GM12878 (cell line): ENCODE measurements around the gene SLC6A2. TPM values are rescaled to one million over a fixed set of nuclear protein-coding genes. Genes with fewer than 3 reads are reported as not detected.

Experiments
- ATAC-seq: fragments of 200-7000 bp; cut with Tn5 transposase; 3 replicates; pipeline ENCODE4 v1.9.1; 2020; ENCODE audit warnings: mild to moderate bottlenecking, moderate library complexity
- BruUV-seq: library from RNA; stranded (reverse); fragments of 400-500 nt; replicated peaks from 2 replicates; lab custom pipeline; 2021; lab: Mats Ljungman, UMichigan
- CTCF ChIA-PET: fragments of 300-600 bp; sonication (Branson Sonifier 250); formaldehyde crosslinking; extraction: SDS; loops from one replicate; lab custom pipeline; 2021; ENCODE audit warnings: inconsistent platforms; lab: Yijun Ruan, JAX
- POLR2A ChIA-PET: fragments of 350-600 bp; formaldehyde crosslinking; extraction: SDS; loops from one replicate; lab custom pipeline; 2021; ENCODE audit warnings: inconsistent platforms; lab: Charles Lee
- RAD21 ChIA-PET: fragments of 300-600 bp; sonication (Branson Sonifier 250); formaldehyde crosslinking; loops from one replicate; lab custom pipeline; 2023; ENCODE audit warnings: antibody characterized with exemption; ENCODE audit not compliant: unreplicated experiment; lab: Charles Lee
- SMC1A ChIA-PET: fragments of 300-600 bp; sonication (Branson Sonifier 250); formaldehyde crosslinking; loops from one replicate; lab custom pipeline; 2023; ENCODE audit not compliant: unreplicated experiment, uncharacterized antibody; lab: Charles Lee
- DNase-seq: peaks from one replicate; pipeline ENCODE4 v3.0.0-alpha.2; 2011; ENCODE audit warnings: low read depth, low spot score
- FAIRE-seq: peaks from 3 replicates; lab custom pipeline; 2011; peaks lifted over from hg19 to GRCh38; lab: Jason Lieb, UNC
- H2AFZ ChIP-seq: 2 replicates; pipeline ENCODE4 v1.6.0; 2011; ENCODE audit warnings: low read depth, low read length, control low read depth; ENCODE audit not compliant: control insufficient read depth
- H3K27ac ChIP-seq: 2 replicates; pipeline ENCODE4 v1.5.1; 2011; ENCODE audit warnings: control low read depth; ENCODE audit not compliant: control insufficient read depth, insufficient read depth
- H3K27me3 ChIP-seq, 2 experiments: replicated peaks in 1 of 2; 2 replicates each; pipeline versions ENCODE4 v1.6.0 to v1.6.1; 2011; ENCODE audit warnings: low read length in 1 of 2; ENCODE audit not compliant: control insufficient read depth in 2 of 2, insufficient read depth in 2 of 2
- H3K36me3 ChIP-seq, 2 experiments: 2 replicates each; pipeline ENCODE4 v1.5.1; 2011; ENCODE audit warnings: low read length in 1 of 2; ENCODE audit not compliant: control insufficient read depth in 2 of 2, insufficient read depth in 2 of 2
- H3K4me1 ChIP-seq: 2 replicates; pipeline ENCODE4 v1.6.1; 2011; ENCODE audit warnings: mild to moderate bottlenecking, low read length, moderate library complexity, mixed read lengths; ENCODE audit not compliant: control insufficient read depth, insufficient read depth
- H3K4me2 ChIP-seq: 2 replicates; pipeline ENCODE4 v1.6.0; 2011; ENCODE audit warnings: control low read depth; ENCODE audit not compliant: control insufficient read depth, insufficient read depth
- H3K4me3 ChIP-seq: fragments of 200-600 bp; sonication (generic); 2 replicates; pipeline ENCODE4 v1.5.1; 2016
- H3K79me2 ChIP-seq: 2 replicates; pipeline ENCODE4 v1.6.0; 2011; ENCODE audit warnings: low read length; ENCODE audit not compliant: control insufficient read depth, insufficient read depth
- H3K9ac ChIP-seq: 2 replicates; pipeline ENCODE4 v1.8.0; 2011; ENCODE audit warnings: low read length, control low read depth, mixed read lengths; ENCODE audit not compliant: control insufficient read depth, insufficient read depth
- H3K9me3 ChIP-seq: replicated peaks from 3 replicates; pipeline ENCODE4 v1.5.1; 2011; ENCODE audit warnings: mild to moderate bottlenecking, low read length; ENCODE audit not compliant: control insufficient read depth, insufficient read depth
- H4K20me1 ChIP-seq: 2 replicates; pipeline ENCODE4 v1.6.0; 2011; ENCODE audit not compliant: control insufficient read depth, insufficient read depth
- CHD1 ChIP-seq: IDR thresholded peaks from 2 replicates; pipeline ENCODE4 v1.6.1; 2012; ENCODE audit warnings: low read depth, low read length, improper control_type of control experiment
- CREM ChIP-seq: IDR thresholded peaks from 2 replicates; pipeline ENCODE4 v1.6.1; 2014; ENCODE audit warnings: antibody characterized with exemption, low read depth
- HCFC1 ChIP-seq: fragments of 150-350 bp; IDR thresholded peaks from 2 replicates; pipeline ENCODE4 v1.6.1; 2014; ENCODE audit warnings: low read length
- MTA3 ChIP-seq: IDR thresholded peaks from 2 replicates; pipeline ENCODE4 v1.6.1; 2012; ENCODE audit warnings: low read length, inconsistent platforms, borderline replicate concordance
- MXI1 ChIP-seq: fragments of 150-350 bp; IDR thresholded peaks from 2 replicates; pipeline ENCODE4 v1.6.1; 2011; ENCODE audit warnings: low read depth, mild to moderate bottlenecking, inconsistent platforms, low read length, improper control_type of control experiment
- PBX3 ChIP-seq: IDR thresholded peaks from 2 replicates; pipeline ENCODE4 v1.6.1; 2011; ENCODE audit warnings: mild to moderate bottlenecking, low read depth, low read length, moderate library complexity; ENCODE audit not compliant: insufficient replicate concordance
- PML ChIP-seq: IDR thresholded peaks from 2 replicates; pipeline ENCODE4 v1.6.1; 2012; ENCODE audit warnings: low read length, inconsistent platforms
- POLR2A ChIP-seq: IDR thresholded peaks from 2 replicates; pipeline ENCODE4 v1.6.1; 2011; ENCODE audit warnings: low read depth, mild to moderate bottlenecking, low read length
- RAD21 ChIP-seq: IDR thresholded peaks from 2 replicates; pipeline ENCODE4 v1.6.1; 2011; ENCODE audit warnings: mild to moderate bottlenecking, low read depth, low read length, moderate library complexity; ENCODE audit not compliant: insufficient read depth
- RAD51 ChIP-seq: fragments of 450-650 bp; IDR thresholded peaks from 2 replicates; pipeline ENCODE4 v1.6.1; 2016; ENCODE audit warnings: moderate library complexity, mild to moderate bottlenecking, inconsistent platforms
- RB1 ChIP-seq: fragments of 450-650 bp; formaldehyde crosslinking; IDR thresholded peaks from 2 replicates; pipeline ENCODE4 v1.6.1; 2017; ENCODE audit warnings: mild to moderate bottlenecking, borderline replicate concordance
- SMC3 ChIP-seq: IDR thresholded peaks from 2 replicates; pipeline ENCODE4 v1.6.1; 2011; ENCODE audit warnings: low read length, improper control_type of control experiment, borderline replicate concordance
- SP1 ChIP-seq: IDR thresholded peaks from one replicate; pipeline ENCODE4 v1.6.1; 2011; ENCODE audit warnings: low read depth, low read length
- ZBED1 ChIP-seq: IDR thresholded peaks from 2 replicates; pipeline ENCODE4 v1.6.1; 2016; ENCODE audit warnings: borderline replicate concordance
- ZBTB33 ChIP-seq: fragments of 450-650 bp; IDR thresholded peaks from 2 replicates; pipeline ENCODE4 v1.6.1; 2017; ENCODE audit warnings: mild to moderate bottlenecking
- WGBS: methylation state at CpG from one replicate; pipeline ENCODE4 v1.1.6; 2016; ENCODE audit warnings: low lambda C conversion rate; ENCODE audit not compliant: insufficient replicate concordance, insufficient coverage; ENCODE audit errors: missing lambda C conversion rate; 5-methylcytosine and 5-hydroxymethylcytosine counted together
- in situ Hi-C: fragments of 300-500 bp; cut with MboI; formaldehyde crosslinking; loops from 9 replicates; pipeline ENCODE4 v1.14.3; 2018; ENCODE audit warnings: mixed read lengths
- intact Hi-C: fragments of 100-400 bp; cut with micrococcal nuclease; formaldehyde crosslinking; loops from one replicate; pipeline ENCODE4 v1.14.2; 2022; ENCODE audit not compliant: unreplicated experiment
- polyA plus RNA-seq, 11 experiments: library from polyadenylated mRNA; depleted of rRNA in 4 of 11; unstranded in 6 of 11; stranded (reverse) in 5 of 11; fragments of >200 nt; fragmentation: Nextera tagmentation in 4 of 11; fragmentation: Illumina TruSeq in 1 of 11; extraction: Ambion mirVana in 4 of 11; extraction: Trizol in 1 of 11; gene quantifications; 1 replicate in 1 of 11; 2 replicates in 10 of 11; pipeline versions ENCODE4 v1.2.1 to v1.2.3, GENCODE V29; 2011 to 2016; ENCODE audit warnings: inconsistent platforms in 2 of 11, missing spikeins in 2 of 11, low read depth in 1 of 11
- total RNA-seq, 4 experiments: library from RNA; depleted of rRNA in 3 of 4; stranded (reverse); fragments of >200 nt in 3 of 4; fragmentation: Illumina TruSeq in 1 of 4; extraction: Trizol in 1 of 4; gene quantifications; 2 replicates each; pipeline versions ENCODE4 v1.2.1 to v1.2.3, GENCODE V29; 2013 to 2021

The SLC6A2 gene
- total and polyA plus RNA-seq, 10 of the 15 experiments (the other 5 are each of a cell fraction or from before 2014, with no cell fraction given) = not detected

DNA sequence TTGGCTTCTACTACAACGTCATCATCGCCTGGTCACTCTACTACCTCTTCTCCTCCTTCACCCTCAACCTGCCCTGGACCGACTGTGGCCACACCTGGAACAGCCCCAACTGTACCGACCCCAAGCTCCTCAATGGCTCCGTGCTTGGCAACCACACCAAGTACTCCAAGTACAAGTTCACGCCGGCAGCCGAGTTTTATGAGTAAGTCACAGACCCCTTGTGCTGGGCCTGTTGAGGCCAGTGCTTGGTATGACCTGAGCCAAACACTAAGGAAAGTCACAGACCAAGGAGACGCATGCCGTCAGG lies 16.1 kb downstream of the SLC6A2 start:
- no TSS peak for BruUV-seq
- no peaks in the 10 kb centered on the region for H3K4me1 ChIP-seq
- RAD21 ChIA-PET = no interaction called here
- intact Hi-C loops (no loop called here), in situ Hi-C loops (no loop called here)
- POLR2A ChIA-PET = no interaction called here
- no peak overlapping the region for H3K9ac ChIP-seq
- H3K36me3 ChIP-seq = no peaks in the 10 kb centered on the region
- no peaks in the 10 kb centered on the region for H3K27me3 ChIP-seq
- TF ChIP-seq HCFC1 (no peak), MXI1 (no peak), RAD51 (no peak), POLR2A (no peak), SMC3 (no peak), CHD1 (no peak), SP1 (no peak), PBX3 (no peak), ZBED1 (no peak), MTA3 (no peak), CREM (no peak), RB1 (no peak), ZBTB33 (no peak), PML (no peak), RAD21 (no peak)
- TF ChIP-seq, all 136 proteins: peak for 0
- H3K27ac ChIP-seq = no peak overlapping the region
- ATAC-seq = no peak
- H3K4me3 ChIP-seq = no peak overlapping the region
- no peak for DNase-seq
- ChIA-PET SMC1A (interaction anchor here (0.9 kb wide), 1 partner anchor 207 kb away, joined by 3 read pairs; no protein-coding TSS in a partner anchor), CTCF (no interaction called here)
- H3K4me2 ChIP-seq = no peak overlapping the region
- H3K79me2 ChIP-seq = no peaks in the 10 kb centered on the region
- WGBS = 34% methylated on average over 10 of the region's 10 CpGs
- FAIRE-seq = no peak
- no peaks in the 10 kb centered on the region for H3K9me3 ChIP-seq
- H2AFZ ChIP-seq = no peak overlapping the region
- no peaks in the 10 kb centered on the region for H4K20me1 ChIP-seq
